Endothelial cell of umbilical vein (primary cell): ENCODE data around the gene TDRD9. TPM values are rescaled to one million over a fixed set of nuclear protein-coding genes. Genes with fewer than 3 reads are reported as not detected.
"Not testable (repeated sequence)": the region's sequence is repeated elsewhere in the genome, so short reads cannot be mapped to it uniquely, and the experiment has no call there.

Experiments
- BruUV-seq: library from RNA; stranded (reverse); fragments of 400-500 nt; replicated peaks from 2 replicates; lab custom pipeline; 2021; lab: Mats Ljungman, UMichigan
- CTCF ChIA-PET: fragments of 300-600, 350-600 bp; sonication (Branson Sonifier 250); formaldehyde crosslinking; loops from one replicate; lab custom pipeline; 2021; ENCODE audit warnings: antibody characterized with exemption, inconsistent platforms; lab: Charles Lee
- POLR2A ChIA-PET: fragments of 300-600, 350-600 bp; sonication (Branson Sonifier 250); formaldehyde crosslinking; loops from one replicate; lab custom pipeline; 2021; ENCODE audit warnings: antibody characterized with exemption, inconsistent platforms; lab: Charles Lee
- DNase-seq: peaks from one replicate; pipeline ENCODE4 v3.0.0-alpha.2; 2011; ENCODE audit warnings: low read depth, low spot score
- FAIRE-seq: peaks from 2 replicates; lab custom pipeline; 2011; peaks lifted over from hg19 to GRCh38; lab: Jason Lieb, UNC
- H2AFZ ChIP-seq: 2 replicates; pipeline ENCODE4 v1.6.0; 2012; ENCODE audit warnings: low read depth, low read length, control low read depth, inconsistent platforms
- H3K27ac ChIP-seq: 2 replicates; pipeline ENCODE4 v1.5.1; 2011; ENCODE audit warnings: low read depth, mild to moderate bottlenecking, control low read depth, low read length, moderate library complexity; ENCODE audit not compliant: insufficient read depth
- H3K27me3 ChIP-seq, 2 experiments: 2 replicates each; pipeline versions ENCODE4 v1.6.0 to v1.6.1; 2011; ENCODE audit warnings: low read length in 2 of 2, mixed read lengths in 1 of 2; ENCODE audit not compliant: control insufficient read depth in 2 of 2, insufficient read depth in 2 of 2
- H3K36me3 ChIP-seq, 2 experiments: 2 replicates in 1 of 2; 3 replicates in 1 of 2; pipeline ENCODE4 v1.5.1; 2011; ENCODE audit warnings: low read length in 2 of 2, mild to moderate bottlenecking in 1 of 2, moderate library complexity in 1 of 2; ENCODE audit not compliant: control insufficient read depth in 2 of 2, insufficient read depth in 2 of 2; ENCODE audit errors: extremely low read depth in 1 of 2
- H3K4me1 ChIP-seq: 3 replicates; pipeline ENCODE4 v1.5.1; 2011; ENCODE audit warnings: mild to moderate bottlenecking, low read length; ENCODE audit not compliant: control insufficient read depth, insufficient read depth; ENCODE audit errors: extremely low read depth
- H3K4me2 ChIP-seq: 2 replicates; pipeline ENCODE4 v1.6.1; 2011; ENCODE audit warnings: low read length, control low read depth, mixed read lengths; ENCODE audit not compliant: insufficient read depth
- H3K4me3 ChIP-seq, 3 experiments: fragments of 200-600 bp in 1 of 3; sonication (generic), shearing (Covaris generic) in 1 of 3; replicated peaks in 1 of 3; 2 replicates each; pipeline ENCODE4 v1.5.1; 2011 to 2016; ENCODE audit warnings: control low read depth in 3 of 3, low read length in 3 of 3, mild to moderate bottlenecking in 2 of 3, inconsistent platforms in 1 of 3, low read depth in 1 of 3, moderate library complexity in 1 of 3; ENCODE audit not compliant: insufficient read depth in 1 of 3
- H3K79me2 ChIP-seq: 2 replicates; pipeline ENCODE4 v1.6.0; 2012; ENCODE audit warnings: low read length, inconsistent platforms; ENCODE audit not compliant: control insufficient read depth, insufficient read depth
- H3K9ac ChIP-seq: replicated peaks from 2 replicates; pipeline ENCODE3; 2011; ENCODE audit warnings: low read length, control low read depth; ENCODE audit not compliant: insufficient read depth; ENCODE audit errors: extremely low read depth
- H3K9me1 ChIP-seq: replicated peaks from 3 replicates; pipeline ENCODE4 v1.6.0; 2011; ENCODE audit warnings: mild to moderate bottlenecking, low read length; ENCODE audit not compliant: control insufficient read depth, insufficient read depth; ENCODE audit errors: extremely low read depth
- H3K9me3 ChIP-seq: replicated peaks from 2 replicates; pipeline ENCODE4 v1.5.1; 2012; ENCODE audit warnings: low read length, inconsistent platforms; ENCODE audit not compliant: control insufficient read depth, insufficient read depth
- H4K20me1 ChIP-seq: replicated peaks from 2 replicates; pipeline ENCODE3; 2011; ENCODE audit warnings: mild to moderate bottlenecking, low read length; ENCODE audit not compliant: control insufficient read depth, insufficient read depth; ENCODE audit errors: extremely low read depth
- EZH2 ChIP-seq: IDR thresholded peaks from 2 replicates; pipeline ENCODE4 v1.6.1; 2012; ENCODE audit warnings: borderline replicate concordance, low read depth, mild to moderate bottlenecking, moderate library complexity, low read length, inconsistent platforms; ENCODE audit not compliant: severe bottlenecking
- GATA2 ChIP-seq: IDR thresholded peaks from 2 replicates; pipeline ENCODE4 v1.7.0; 2011; ENCODE audit warnings: low read depth, mild to moderate bottlenecking, moderate library complexity, mixed read lengths, low read length; ENCODE audit not compliant: insufficient read length, insufficient read depth
- JUN ChIP-seq: IDR thresholded peaks from 2 replicates; pipeline ENCODE4 v1.6.1; 2011; ENCODE audit warnings: borderline replicate concordance, low read depth; ENCODE audit not compliant: insufficient read length, insufficient read depth
- MYC ChIP-seq: IDR thresholded peaks from one replicate; pipeline ENCODE4 v1.6.1; 2011; ENCODE audit warnings: mild to moderate bottlenecking, low read depth, low read length
- POLR2AphosphoS5 ChIP-seq: IDR thresholded peaks from 2 replicates; pipeline ENCODE4 v1.6.1; 2012; ENCODE audit warnings: low read depth, mild to moderate bottlenecking, control low read depth, low read length, moderate library complexity; ENCODE audit not compliant: insufficient read depth
- dilution Hi-C: fragments of 300-500 bp; cut with MboI; formaldehyde crosslinking; loops from one replicate; pipeline ENCODE4 v1.15.0; 2019; ENCODE audit warnings: low sequenced_read_pairs; ENCODE audit not compliant: extremely low pct_ligation_motif_present
- intact Hi-C: fragments of 100-400 bp; cut with micrococcal nuclease; formaldehyde crosslinking; loops from one replicate; pipeline ENCODE4 v1.10.0; 2022
- polyA plus RNA-seq, 4 experiments: library from polyadenylated mRNA; depleted of rRNA in 3 of 4; stranded (reverse) in 3 of 4; unstranded in 1 of 4; fragments of >200 nt; gene quantifications; 2 replicates each; pipeline versions ENCODE4 v1.2.1 to v1.2.3, GENCODE V29; 2011 to 2012; ENCODE audit warnings: missing spikeins in 1 of 4
- total RNA-seq: library from RNA; stranded (reverse); gene quantifications from 2 replicates; pipeline ENCODE4 v1.2.3, GENCODE V29; 2021
- TF ChIP-seq, protein P1 (sequence below), 2 donors: IDR thresholded peaks; 1 replicate in 1 of 2; 2 replicates in 1 of 2; pipeline ENCODE4 v1.5.1; 2011; ENCODE audit warnings: low read length in 2 of 2, mild to moderate bottlenecking in 2 of 2, moderate library complexity in 2 of 2, control low read depth in 1 of 2, inconsistent platforms in 1 of 2, low read depth in 1 of 2; ENCODE audit not compliant: insufficient read depth in 1 of 2; ENCODE audit errors: extremely low read depth in 1 of 2
- TF ChIP-seq, protein P2 (sequence below): IDR thresholded peaks from 2 replicates; pipeline ENCODE4 v1.6.1; 2011; ENCODE audit not compliant: insufficient read depth, insufficient read length

TDRD9 gene
- total and polyA plus RNA-seq, 2 donors (not counting 3 experiments of a cell fraction or from before 2014, with no cell fraction given) = 0.52 to 1.4 TPM

DNA sequence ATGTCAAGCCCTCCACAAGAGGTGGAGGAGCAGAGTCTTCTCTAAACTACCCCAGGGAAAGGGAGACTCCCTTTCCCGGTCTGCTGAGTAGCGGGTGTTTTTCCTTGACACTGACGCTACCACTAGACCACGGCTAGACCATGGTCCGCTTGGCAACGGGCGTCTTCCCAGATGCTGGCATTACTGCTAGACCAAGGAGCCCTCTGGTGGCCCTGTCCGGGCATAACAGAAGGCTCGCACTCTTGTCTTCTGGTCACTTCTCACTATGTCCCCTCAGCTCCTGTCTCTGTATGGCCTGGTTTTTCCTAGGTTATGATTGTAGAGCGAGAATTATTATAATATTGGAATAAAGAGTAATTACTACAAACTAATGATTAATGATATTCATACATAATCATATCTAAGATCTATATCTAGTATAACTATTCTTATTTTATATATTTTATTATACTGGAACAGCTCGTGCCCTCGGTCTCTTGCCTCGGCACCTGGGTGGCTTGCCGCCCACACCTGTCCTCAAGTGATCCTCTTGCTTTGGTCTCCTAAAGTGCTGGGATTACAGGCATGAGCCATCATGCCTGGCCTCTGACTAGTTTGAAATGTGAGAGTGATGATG lies 52.5 kb downstream of the TDRD9 start:
- TF ChIP-seq, protein P1, sequence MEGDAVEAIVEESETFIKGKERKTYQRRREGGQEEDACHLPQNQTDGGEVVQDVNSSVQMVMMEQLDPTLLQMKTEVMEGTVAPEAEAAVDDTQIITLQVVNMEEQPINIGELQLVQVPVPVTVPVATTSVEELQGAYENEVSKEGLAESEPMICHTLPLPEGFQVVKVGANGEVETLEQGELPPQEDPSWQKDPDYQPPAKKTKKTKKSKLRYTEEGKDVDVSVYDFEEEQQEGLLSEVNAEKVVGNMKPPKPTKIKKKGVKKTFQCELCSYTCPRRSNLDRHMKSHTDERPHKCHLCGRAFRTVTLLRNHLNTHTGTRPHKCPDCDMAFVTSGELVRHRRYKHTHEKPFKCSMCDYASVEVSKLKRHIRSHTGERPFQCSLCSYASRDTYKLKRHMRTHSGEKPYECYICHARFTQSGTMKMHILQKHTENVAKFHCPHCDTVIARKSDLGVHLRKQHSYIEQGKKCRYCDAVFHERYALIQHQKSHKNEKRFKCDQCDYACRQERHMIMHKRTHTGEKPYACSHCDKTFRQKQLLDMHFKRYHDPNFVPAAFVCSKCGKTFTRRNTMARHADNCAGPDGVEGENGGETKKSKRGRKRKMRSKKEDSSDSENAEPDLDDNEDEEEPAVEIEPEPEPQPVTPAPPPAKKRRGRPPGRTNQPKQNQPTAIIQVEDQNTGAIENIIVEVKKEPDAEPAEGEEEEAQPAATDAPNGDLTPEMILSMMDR (IDR thresholded peaks at IDR 0.05; ENCODE audit: extremely low read depth in 1 of 2, insufficient read depth in 1 of 2, low read depth in 1 of 2, low read length in 2 of 2) = peak in 1 of 2 donors; percentile 23
- H3K36me3 ChIP-seq, H3K27ac ChIP-seq, dilution Hi-C loops, H3K27me3 ChIP-seq, H3K9me1 ChIP-seq, H3K9ac ChIP-seq, POLR2A ChIA-PET, H3K79me2 ChIP-seq, H4K20me1 ChIP-seq, H3K4me2 ChIP-seq, BruUV-seq, H3K4me3 ChIP-seq, H3K9me3 ChIP-seq, H3K4me1 ChIP-seq: not testable (repeated sequence)
- intact Hi-C loops = loop anchor here (1.0 to 2.0 kb wide), 2 partner anchors 74 to 172 kb away; no protein-coding TSS in a partner anchor
- FAIRE-seq (peak; percentile 53), DNase-seq (peak; percentile 32)
- peak overlapping the region; percentile 44 for H2AFZ ChIP-seq
- CTCF ChIA-PET = interaction anchor here (0.8 to 7.5 kb wide), 14 partner anchors 14 to 462 kb away, joined by 3 to 143 read pairs (median 5); no protein-coding TSS in a partner anchor

DNA sequence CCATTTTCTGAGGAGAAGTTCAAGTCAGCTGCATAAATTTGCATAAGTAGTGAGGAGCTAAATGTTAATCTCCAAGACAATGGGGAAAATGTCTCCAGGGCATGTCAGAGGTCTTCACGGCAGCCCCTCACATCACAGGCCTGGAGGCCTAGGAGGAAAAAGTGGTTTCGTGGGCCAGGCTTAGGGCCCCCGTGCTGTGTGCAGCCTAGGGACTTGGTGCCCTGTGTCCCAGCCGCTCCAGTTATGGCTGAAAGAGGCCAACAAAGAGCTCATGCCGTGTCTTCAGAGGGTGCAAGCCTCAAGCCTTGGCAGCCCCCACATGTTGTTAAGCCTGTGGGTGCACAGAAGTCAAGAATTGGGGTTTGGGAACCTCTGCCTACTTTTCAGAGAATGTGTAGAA lies 55.9 kb downstream of the TDRD9 start:
- no peak overlapping the region for H3K4me3 ChIP-seq
- intact Hi-C loops = no loop called here
- no peaks in the 10 kb centered on the region for H3K4me1 ChIP-seq

More for the DNA sequence above, 55.9 kb downstream of the TDRD9 start:
- BruUV-seq = no TSS peak
- DNase-seq (no peak), FAIRE-seq (no peak)
- peaks cover 0 to 3% of the 10 kb centered on the region in 2 experiments for H3K27me3 ChIP-seq
- no peaks in the 10 kb centered on the region for H3K36me3 ChIP-seq
- no peaks in the 10 kb centered on the region for H4K20me1 ChIP-seq
- no peaks in the 10 kb centered on the region for H3K9me1 ChIP-seq
- no peak overlapping the region for H3K4me2 ChIP-seq
- TF ChIP-seq POLR2AphosphoS5 (no peak), MYC (no peak), JUN (no peak), GATA2 (no peak), EZH2 (no peak)
- TF ChIP-seq, protein P2, sequence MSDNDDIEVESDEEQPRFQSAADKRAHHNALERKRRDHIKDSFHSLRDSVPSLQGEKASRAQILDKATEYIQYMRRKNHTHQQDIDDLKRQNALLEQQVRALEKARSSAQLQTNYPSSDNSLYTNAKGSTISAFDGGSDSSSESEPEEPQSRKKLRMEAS = no peak
- TF ChIP-seq, protein P1 (IDR thresholded peaks at IDR 0.05; ENCODE audit: extremely low read depth in 1 of 2, insufficient read depth in 1 of 2, low read depth in 1 of 2, low read length in 2 of 2) = no peak
- no peak overlapping the region for H2AFZ ChIP-seq
- dilution Hi-C loops = no loop called here
- ChIA-PET POLR2A (no interaction called here), CTCF (interaction anchor here (1.0 to 7.5 kb wide), 4 partner anchors 11 to 178 kb away, joined by 3 to 143 read pairs (median 4); no protein-coding TSS in a partner anchor)
- no peak overlapping the region for H3K9ac ChIP-seq
- H3K27ac ChIP-seq = no peak overlapping the region
- H3K9me3 ChIP-seq = no peaks in the 10 kb centered on the region
- no peaks in the 10 kb centered on the region for H3K79me2 ChIP-seq
